Endothelial cell of umbilical vein (primary cell): ENCODE data around the gene DDA1. TPM values are rescaled to one million over a fixed set of nuclear protein-coding genes. Genes with fewer than 3 reads are reported as not detected.

Experiments
- BruUV-seq: library from RNA; stranded (reverse); fragments of 400-500 nt; replicated peaks from 2 replicates; lab custom pipeline; 2021; lab: Mats Ljungman, UMichigan
- CTCF ChIA-PET: fragments of 300-600, 350-600 bp; sonication (Branson Sonifier 250); formaldehyde crosslinking; loops from one replicate; lab custom pipeline; 2021; ENCODE audit warnings: antibody characterized with exemption, inconsistent platforms; lab: Charles Lee
- POLR2A ChIA-PET: fragments of 300-600, 350-600 bp; sonication (Branson Sonifier 250); formaldehyde crosslinking; loops from one replicate; lab custom pipeline; 2021; ENCODE audit warnings: antibody characterized with exemption, inconsistent platforms; lab: Charles Lee
- DNase-seq: peaks from one replicate; pipeline ENCODE4 v3.0.0-alpha.2; 2011; ENCODE audit warnings: low read depth, low spot score
- FAIRE-seq: peaks from 2 replicates; lab custom pipeline; 2011; peaks lifted over from hg19 to GRCh38; lab: Jason Lieb, UNC
- H2AFZ ChIP-seq: 2 replicates; pipeline ENCODE4 v1.6.0; 2012; ENCODE audit warnings: low read depth, low read length, control low read depth, inconsistent platforms
- H3K27ac ChIP-seq: 2 replicates; pipeline ENCODE4 v1.5.1; 2011; ENCODE audit warnings: low read depth, mild to moderate bottlenecking, control low read depth, low read length, moderate library complexity; ENCODE audit not compliant: insufficient read depth
- H3K27me3 ChIP-seq, 2 experiments: 2 replicates each; pipeline versions ENCODE4 v1.6.0 to v1.6.1; 2011; ENCODE audit warnings: low read length in 2 of 2, mixed read lengths in 1 of 2; ENCODE audit not compliant: control insufficient read depth in 2 of 2, insufficient read depth in 2 of 2
- H3K36me3 ChIP-seq, 2 experiments: 2 replicates in 1 of 2; 3 replicates in 1 of 2; pipeline ENCODE4 v1.5.1; 2011; ENCODE audit warnings: low read length in 2 of 2, mild to moderate bottlenecking in 1 of 2, moderate library complexity in 1 of 2; ENCODE audit not compliant: control insufficient read depth in 2 of 2, insufficient read depth in 2 of 2; ENCODE audit errors: extremely low read depth in 1 of 2
- H3K4me1 ChIP-seq: 3 replicates; pipeline ENCODE4 v1.5.1; 2011; ENCODE audit warnings: mild to moderate bottlenecking, low read length; ENCODE audit not compliant: control insufficient read depth, insufficient read depth; ENCODE audit errors: extremely low read depth
- H3K4me2 ChIP-seq: 2 replicates; pipeline ENCODE4 v1.6.1; 2011; ENCODE audit warnings: low read length, control low read depth, mixed read lengths; ENCODE audit not compliant: insufficient read depth
- H3K4me3 ChIP-seq, 3 experiments: fragments of 200-600 bp in 1 of 3; sonication (generic), shearing (Covaris generic) in 1 of 3; replicated peaks in 1 of 3; 2 replicates each; pipeline ENCODE4 v1.5.1; 2011 to 2016; ENCODE audit warnings: control low read depth in 3 of 3, low read length in 3 of 3, mild to moderate bottlenecking in 2 of 3, inconsistent platforms in 1 of 3, low read depth in 1 of 3, moderate library complexity in 1 of 3; ENCODE audit not compliant: insufficient read depth in 1 of 3
- H3K79me2 ChIP-seq: 2 replicates; pipeline ENCODE4 v1.6.0; 2012; ENCODE audit warnings: low read length, inconsistent platforms; ENCODE audit not compliant: control insufficient read depth, insufficient read depth
- H3K9ac ChIP-seq: replicated peaks from 2 replicates; pipeline ENCODE3; 2011; ENCODE audit warnings: low read length, control low read depth; ENCODE audit not compliant: insufficient read depth; ENCODE audit errors: extremely low read depth
- H3K9me1 ChIP-seq: replicated peaks from 3 replicates; pipeline ENCODE4 v1.6.0; 2011; ENCODE audit warnings: mild to moderate bottlenecking, low read length; ENCODE audit not compliant: control insufficient read depth, insufficient read depth; ENCODE audit errors: extremely low read depth
- H3K9me3 ChIP-seq: replicated peaks from 2 replicates; pipeline ENCODE4 v1.5.1; 2012; ENCODE audit warnings: low read length, inconsistent platforms; ENCODE audit not compliant: control insufficient read depth, insufficient read depth
- H4K20me1 ChIP-seq: replicated peaks from 2 replicates; pipeline ENCODE3; 2011; ENCODE audit warnings: mild to moderate bottlenecking, low read length; ENCODE audit not compliant: control insufficient read depth, insufficient read depth; ENCODE audit errors: extremely low read depth
- CTCF ChIP-seq, 2 donors: IDR thresholded peaks; 1 replicate in 1 of 2; 2 replicates in 1 of 2; pipeline ENCODE4 v1.5.1; 2011; ENCODE audit warnings: low read length in 2 of 2, mild to moderate bottlenecking in 2 of 2, moderate library complexity in 2 of 2, control low read depth in 1 of 2, inconsistent platforms in 1 of 2, low read depth in 1 of 2; ENCODE audit not compliant: insufficient read depth in 1 of 2; ENCODE audit errors: extremely low read depth in 1 of 2
- EZH2 ChIP-seq: IDR thresholded peaks from 2 replicates; pipeline ENCODE4 v1.6.1; 2012; ENCODE audit warnings: borderline replicate concordance, low read depth, mild to moderate bottlenecking, moderate library complexity, low read length, inconsistent platforms; ENCODE audit not compliant: severe bottlenecking
- FOS ChIP-seq: IDR thresholded peaks from 2 replicates; pipeline ENCODE4 v1.6.1; 2011; ENCODE audit warnings: mild to moderate bottlenecking, low read length, moderate library complexity, borderline replicate concordance; ENCODE audit not compliant: insufficient read depth
- GATA2 ChIP-seq: IDR thresholded peaks from 2 replicates; pipeline ENCODE4 v1.7.0; 2011; ENCODE audit warnings: low read depth, mild to moderate bottlenecking, moderate library complexity, mixed read lengths, low read length; ENCODE audit not compliant: insufficient read length, insufficient read depth
- JUN ChIP-seq: IDR thresholded peaks from 2 replicates; pipeline ENCODE4 v1.6.1; 2011; ENCODE audit warnings: borderline replicate concordance, low read depth; ENCODE audit not compliant: insufficient read length, insufficient read depth
- MYC ChIP-seq: IDR thresholded peaks from one replicate; pipeline ENCODE4 v1.6.1; 2011; ENCODE audit warnings: mild to moderate bottlenecking, low read depth, low read length
- POLR2AphosphoS5 ChIP-seq: IDR thresholded peaks from 2 replicates; pipeline ENCODE4 v1.6.1; 2012; ENCODE audit warnings: low read depth, mild to moderate bottlenecking, control low read depth, low read length, moderate library complexity; ENCODE audit not compliant: insufficient read depth
- dilution Hi-C: fragments of 300-500 bp; cut with MboI; formaldehyde crosslinking; loops from one replicate; pipeline ENCODE4 v1.15.0; 2019; ENCODE audit warnings: low sequenced_read_pairs; ENCODE audit not compliant: extremely low pct_ligation_motif_present
- intact Hi-C: fragments of 100-400 bp; cut with micrococcal nuclease; formaldehyde crosslinking; loops from one replicate; pipeline ENCODE4 v1.10.0; 2022
- polyA plus RNA-seq, 4 experiments: library from polyadenylated mRNA; depleted of rRNA in 3 of 4; stranded (reverse) in 3 of 4; unstranded in 1 of 4; fragments of >200 nt; gene quantifications; 2 replicates each; pipeline versions ENCODE4 v1.2.1 to v1.2.3, GENCODE V29; 2011 to 2012; ENCODE audit warnings: missing spikeins in 1 of 4
- total RNA-seq: library from RNA; stranded (reverse); gene quantifications from 2 replicates; pipeline ENCODE4 v1.2.3, GENCODE V29; 2021
- TF ChIP-seq, protein P1 (sequence below): IDR thresholded peaks from 2 replicates; pipeline ENCODE4 v1.6.1; 2011; ENCODE audit not compliant: insufficient read depth, insufficient read length

Gene DDA1
- total and polyA plus RNA-seq, 2 donors (not counting 3 experiments of a cell fraction or from before 2014, with no cell fraction given): 52.9 to 64.7 TPM

GRCh38 chr19:17293605-17294004, 15.8 kb upstream of the DDA1 start:
- no peak for FAIRE-seq
- Histone ChIP-seq H3K79me2 (no peaks in the 10 kb centered on the region), H3K36me3 (peaks cover 0 to 3% of the 10 kb centered on the region in 2 experiments), H3K4me3 (no peak overlapping the region), H4K20me1 (no peaks in the 10 kb centered on the region), H3K4me1 (peaks cover 12% of the 10 kb centered on the region), H3K9me3 (no peaks in the 10 kb centered on the region), H3K9ac (no peak overlapping the region), H2AFZ (no peak overlapping the region), H3K27ac (no peak overlapping the region), H3K9me1 (no peaks in the 10 kb centered on the region), H3K4me2 (no peak overlapping the region), H3K27me3 (no peaks in the 10 kb centered on the region)
- intact Hi-C loops: loop anchor here (2.0 kb wide), 1 partner anchor 53 kb away; no protein-coding TSS in a partner anchor
- POLR2A ChIA-PET: no interaction called here
- DNase-seq: no peak
- dilution Hi-C loops: no loop called here
- CTCF ChIA-PET: interaction anchor here (0.8 to 4.4 kb wide), 14 partner anchors 11 to 98 kb away, joined by 3 to 70 read pairs (median 6); partner anchors contain the start of genes ABHD8, ANKLE1, ANO8 and MRPL34
- no peak for TF ChIP-seq POLR2AphosphoS5
- TF ChIP-seq, protein P1, sequence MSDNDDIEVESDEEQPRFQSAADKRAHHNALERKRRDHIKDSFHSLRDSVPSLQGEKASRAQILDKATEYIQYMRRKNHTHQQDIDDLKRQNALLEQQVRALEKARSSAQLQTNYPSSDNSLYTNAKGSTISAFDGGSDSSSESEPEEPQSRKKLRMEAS: no peak
- no peak for TF ChIP-seq FOS
- no peak for TF ChIP-seq CTCF (IDR thresholded peaks at IDR 0.05; ENCODE audit: extremely low read depth in 1 of 2, insufficient read depth in 1 of 2, low read depth in 1 of 2, low read length in 2 of 2)
- no peak for TF ChIP-seq EZH2
- TF ChIP-seq JUN: no peak
- TF ChIP-seq MYC: no peak
- TF ChIP-seq GATA2: no peak
- no TSS peak for BruUV-seq
